RWPE2 (cell line): ENCODE data around the gene WDFY2.

Source experiments
- ATAC-seq: fragments of 200-7000 bp; cut with Tn5 transposase; 3 replicates; pipeline ENCODE4 v1.9.1; 2021; ENCODE audit warnings: low read depth
- DNase-seq: peaks from one replicate; pipeline ENCODE4 v3.0.0-alpha.2; 2020; ENCODE audit warnings: low spot score
- H3K27ac ChIP-seq: fragments of 450-650 bp; 2 replicates; pipeline ENCODE4 v1.5.1; 2017; ENCODE audit warnings: mild to moderate bottlenecking; ENCODE audit not compliant: poor library complexity, severe bottlenecking
- H3K27me3 ChIP-seq: fragments of 250-450 bp; sonication (Bioruptor Pico); 2 replicates; pipeline ENCODE4 v1.5.1; 2021; ENCODE audit warnings: mild to moderate bottlenecking, moderate library complexity; ENCODE audit not compliant: insufficient read depth, poor library complexity, severe bottlenecking
- H3K36me3 ChIP-seq: fragments of 250-450 bp; sonication (Bioruptor Pico); 2 replicates; pipeline ENCODE4 v1.5.1; 2020; ENCODE audit warnings: low read depth, mild to moderate bottlenecking, moderate library complexity
- H3K4me1 ChIP-seq: fragments of 250-450 bp; sonication (Bioruptor Pico); 2 replicates; pipeline ENCODE4 v1.5.1; 2021; ENCODE audit warnings: mild to moderate bottlenecking, moderate library complexity; ENCODE audit not compliant: insufficient read depth, poor library complexity, severe bottlenecking
- H3K4me3 ChIP-seq: fragments of 250-450 bp; sonication (Bioruptor Pico); 2 replicates; pipeline ENCODE4 v1.5.1; 2021; ENCODE audit warnings: mild to moderate bottlenecking, moderate library complexity; ENCODE audit not compliant: severe bottlenecking
- H3K9me3 ChIP-seq: fragments of 250-450 bp; sonication (Bioruptor Pico); 2 replicates; pipeline ENCODE4 v1.5.1; 2021; ENCODE audit warnings: mild to moderate bottlenecking, moderate library complexity; ENCODE audit not compliant: severe bottlenecking
- CTCF ChIP-seq: fragments of 450-650 bp; IDR thresholded peaks from one replicate; pipeline ENCODE4 v1.5.1; 2017; ENCODE audit warnings: mild to moderate bottlenecking, moderate library complexity; ENCODE audit not compliant: poor library complexity, severe bottlenecking

The WDFY2 gene

GRCh38 chr13:51801631-51802099, 217.4 kb downstream of the WDFY2 start:
- no peak for TF ChIP-seq CTCF
- Histone ChIP-seq H3K27ac (peak overlapping the region; percentile 60), H3K9me3 (no peaks in the 10 kb centered on the region), H3K4me1 (peaks cover 21% of the 10 kb centered on the region), H3K4me3 (no peak overlapping the region), H3K36me3 (no peaks in the 10 kb centered on the region), H3K27me3 (no peaks in the 10 kb centered on the region)
- ATAC-seq (no peak), DNase-seq (no peak)

GRCh38 chr13:51802631-51803418, 218.6 kb downstream of the WDFY2 start:
- DNase-seq (no peak), ATAC-seq (no peak)
- TF ChIP-seq CTCF, result no peak
- Histone ChIP-seq H3K9me3 (no peaks in the 10 kb centered on the region), H3K4me1 (peaks cover 21% of the 10 kb centered on the region), H3K27me3 (no peaks in the 10 kb centered on the region), H3K4me3 (peak overlapping the region; percentile 93), H3K36me3 (no peaks in the 10 kb centered on the region), H3K27ac (peak overlapping the region; percentile 60)

- DNase-seq (no peak), ATAC-seq (peak; percentile 76)
- peak within 1 kb of the TSS; percentile 93 for H3K4me3 ChIP-seq
- H3K9me3 ChIP-seq, result no peaks in the 10 kb centered on the region
- TF ChIP-seq CTCF, result no peak
- H3K4me1 ChIP-seq, result peaks cover 21% of the 10 kb centered on the region
- H3K27ac ChIP-seq, result peak within 1 kb of the TSS; percentile 60
- no peaks in the 10 kb centered on the region for H3K27me3 ChIP-seq
- no peaks in the 10 kb centered on the region for H3K36me3 ChIP-seq
Measured at GRCh38 chr13:51803422-51804294, 219.4 kb downstream of the WDFY2 start, which contains the start of gene DHRS12. DHRS12 (minus strand) TSS chr13:51804163; CDS start chr13:51799659, 4,504 bp downstream.

- DNase-seq (no peak), ATAC-seq (no peak; the same call in 2 of the 3 replicates)
- Histone ChIP-seq H3K27ac (peak overlapping the region; percentile 60), H3K4me1 (peaks cover 21% of the 10 kb centered on the region), H3K4me3 (peak overlapping the region; percentile 93), H3K9me3 (no peaks in the 10 kb centered on the region), H3K27me3 (no peaks in the 10 kb centered on the region), H3K36me3 (no peaks in the 10 kb centered on the region)
- TF ChIP-seq CTCF, result no peak
Measured at GRCh38 chr13:51804295-51805172, 220.3 kb downstream of the WDFY2 start.
